ENCODE data around the gene FTCDNL1. TPM values are rescaled to one million over a fixed set of nuclear protein-coding genes. Genes with fewer than 3 reads are reported as not detected.
A peak's percentile ranks its signal among the peaks of the same experiment; 100 is the strongest.

Gene FTCDNL1
- total RNA-seq, 1 donor = 1.5 TPM

DNA sequence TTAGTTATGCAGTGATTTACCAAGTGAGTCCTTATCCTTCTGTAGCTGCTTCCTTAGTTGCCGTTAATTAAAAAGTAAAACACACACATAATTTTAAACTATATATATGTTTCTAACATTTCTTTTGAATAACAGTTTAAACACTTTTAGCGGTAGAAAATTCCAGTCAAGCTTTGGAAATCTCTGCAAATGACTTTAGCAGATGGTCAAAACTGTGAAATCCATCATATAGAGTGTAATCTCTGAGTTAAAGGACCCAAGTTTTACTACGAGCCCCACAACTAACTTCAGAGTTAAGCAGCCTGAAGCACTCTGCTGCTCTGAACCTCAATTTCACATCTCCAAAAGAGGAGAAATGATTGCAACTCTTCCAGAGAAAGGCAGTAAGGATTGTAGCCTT lies 96.2 kb downstream of the FTCDNL1 start:
- DNase-seq (ENCODE audit: low read depth) = no peak
- TF ChIP-seq, protein P1, sequence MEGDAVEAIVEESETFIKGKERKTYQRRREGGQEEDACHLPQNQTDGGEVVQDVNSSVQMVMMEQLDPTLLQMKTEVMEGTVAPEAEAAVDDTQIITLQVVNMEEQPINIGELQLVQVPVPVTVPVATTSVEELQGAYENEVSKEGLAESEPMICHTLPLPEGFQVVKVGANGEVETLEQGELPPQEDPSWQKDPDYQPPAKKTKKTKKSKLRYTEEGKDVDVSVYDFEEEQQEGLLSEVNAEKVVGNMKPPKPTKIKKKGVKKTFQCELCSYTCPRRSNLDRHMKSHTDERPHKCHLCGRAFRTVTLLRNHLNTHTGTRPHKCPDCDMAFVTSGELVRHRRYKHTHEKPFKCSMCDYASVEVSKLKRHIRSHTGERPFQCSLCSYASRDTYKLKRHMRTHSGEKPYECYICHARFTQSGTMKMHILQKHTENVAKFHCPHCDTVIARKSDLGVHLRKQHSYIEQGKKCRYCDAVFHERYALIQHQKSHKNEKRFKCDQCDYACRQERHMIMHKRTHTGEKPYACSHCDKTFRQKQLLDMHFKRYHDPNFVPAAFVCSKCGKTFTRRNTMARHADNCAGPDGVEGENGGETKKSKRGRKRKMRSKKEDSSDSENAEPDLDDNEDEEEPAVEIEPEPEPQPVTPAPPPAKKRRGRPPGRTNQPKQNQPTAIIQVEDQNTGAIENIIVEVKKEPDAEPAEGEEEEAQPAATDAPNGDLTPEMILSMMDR (IDR thresholded peaks at IDR 0.05; ENCODE audit: insufficient read depth, low read length) = no peak
- H3K4me3 ChIP-seq (ENCODE audit: low read depth, low read length) = no peak overlapping the region

DNA sequence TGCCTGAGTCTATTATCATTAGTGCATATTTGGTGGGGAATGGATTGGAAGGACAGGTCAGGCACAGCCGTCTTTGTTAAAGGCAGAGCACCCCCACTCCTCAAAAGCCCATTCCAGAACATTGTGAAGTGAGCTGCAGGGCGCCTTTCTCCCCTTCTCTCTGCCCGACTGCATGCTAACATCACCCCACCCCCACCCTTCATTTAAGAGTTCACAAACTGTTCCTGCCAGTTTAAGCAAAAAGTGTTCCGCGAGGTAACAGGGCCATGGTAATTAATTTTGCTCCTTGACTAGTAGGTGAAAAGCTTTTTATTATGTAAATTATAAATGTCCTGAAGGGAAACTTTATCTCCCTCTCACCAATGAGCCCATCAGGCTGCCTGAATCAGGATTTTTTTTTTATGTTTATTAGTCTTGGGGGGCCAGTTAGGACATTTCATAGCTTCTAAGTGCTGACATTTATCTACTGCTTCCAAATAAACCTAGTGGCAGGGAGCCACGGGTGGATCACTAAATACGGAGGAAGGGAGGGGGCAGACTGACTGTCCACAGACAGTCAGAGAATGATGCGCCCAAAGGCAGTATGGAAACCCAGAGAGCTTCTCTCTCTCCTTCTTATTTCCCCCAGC lies 99.4 kb downstream of the FTCDNL1 start:
- TF ChIP-seq, protein P1 (IDR thresholded peaks at IDR 0.05; ENCODE audit: insufficient read depth, low read length) = no peak
- DNase-seq (ENCODE audit: low read depth) = no peak
- H3K4me3 ChIP-seq (ENCODE audit: low read depth, low read length) = no peak overlapping the region

DNA sequence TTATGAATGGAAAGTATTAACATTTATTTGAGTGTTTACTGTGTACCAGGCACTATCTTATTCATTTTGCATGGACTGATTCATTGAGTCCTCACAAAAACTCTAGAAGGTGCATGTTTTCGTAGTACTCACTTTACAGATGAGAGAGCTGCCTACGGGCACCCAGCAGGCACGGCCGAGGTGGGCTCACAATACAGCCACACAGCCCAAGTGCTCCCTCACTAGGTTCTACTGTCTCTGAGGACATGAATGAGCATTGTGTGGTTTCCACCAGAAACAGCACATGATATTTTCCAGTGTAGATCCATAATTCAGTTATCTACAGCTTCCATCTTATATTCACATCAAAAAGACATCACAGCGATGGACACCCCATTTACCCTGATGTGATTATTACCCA lies 101.4 kb downstream of the FTCDNL1 start:
- no peak for DNase-seq (ENCODE audit: low read depth)
- H3K4me3 ChIP-seq (ENCODE audit: low read depth, low read length) = no peak overlapping the region
- TF ChIP-seq, protein P1 (IDR thresholded peaks at IDR 0.05; ENCODE audit: insufficient read depth, low read length) = no peak

DNA sequence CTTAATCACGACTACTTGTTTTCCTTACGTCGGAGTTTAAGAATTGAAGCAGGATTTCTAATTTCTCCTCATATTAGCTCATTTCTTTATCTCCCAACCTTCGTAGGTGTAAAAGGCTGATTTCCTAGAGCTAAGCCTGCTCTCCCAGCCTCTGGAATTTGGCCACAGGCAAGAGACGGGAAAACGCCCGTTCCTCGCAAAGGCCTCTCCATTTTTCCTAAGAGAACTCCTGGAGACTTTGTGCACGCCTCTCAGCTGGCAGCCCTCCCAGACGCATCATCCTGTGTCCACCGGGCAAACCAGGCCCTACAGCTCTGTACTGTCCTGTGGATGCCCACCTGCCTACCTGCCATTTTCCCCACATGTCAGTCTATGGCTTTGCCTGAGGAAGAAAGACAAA lies 106.3 kb downstream of the FTCDNL1 start:
- no peak overlapping the region for H3K4me3 ChIP-seq (ENCODE audit: low read depth, low read length)
- TF ChIP-seq, protein P1 (IDR thresholded peaks at IDR 0.05; ENCODE audit: insufficient read depth, low read length) = no peak
- DNase-seq (ENCODE audit: low read depth) = peak; percentile 4

DNA sequence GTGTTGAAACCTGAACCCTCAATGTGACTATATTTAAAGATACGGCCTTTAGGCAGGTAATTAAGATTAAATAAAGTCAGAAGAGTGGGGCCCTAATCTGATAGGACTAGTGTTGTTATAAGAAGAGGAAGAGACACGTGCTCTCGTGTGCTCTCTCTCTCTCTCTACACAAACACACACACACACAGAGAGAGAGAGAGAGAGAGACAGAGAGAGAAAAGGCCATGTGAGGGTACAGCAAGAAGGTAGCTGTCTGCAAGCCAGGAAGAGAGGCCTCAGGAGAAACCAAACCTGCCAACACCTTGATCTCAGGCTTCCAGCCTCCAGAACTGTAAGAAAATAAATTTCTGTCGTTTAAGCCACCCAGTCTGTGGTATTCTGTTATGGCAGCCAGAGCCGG lies 106.7 kb downstream of the FTCDNL1 start:
- TF ChIP-seq, protein P1 (IDR thresholded peaks at IDR 0.05; ENCODE audit: insufficient read depth, low read length) = no peak
- DNase-seq (ENCODE audit: low read depth) = no peak
- no peak overlapping the region for H3K4me3 ChIP-seq (ENCODE audit: low read depth, low read length)

DNA sequence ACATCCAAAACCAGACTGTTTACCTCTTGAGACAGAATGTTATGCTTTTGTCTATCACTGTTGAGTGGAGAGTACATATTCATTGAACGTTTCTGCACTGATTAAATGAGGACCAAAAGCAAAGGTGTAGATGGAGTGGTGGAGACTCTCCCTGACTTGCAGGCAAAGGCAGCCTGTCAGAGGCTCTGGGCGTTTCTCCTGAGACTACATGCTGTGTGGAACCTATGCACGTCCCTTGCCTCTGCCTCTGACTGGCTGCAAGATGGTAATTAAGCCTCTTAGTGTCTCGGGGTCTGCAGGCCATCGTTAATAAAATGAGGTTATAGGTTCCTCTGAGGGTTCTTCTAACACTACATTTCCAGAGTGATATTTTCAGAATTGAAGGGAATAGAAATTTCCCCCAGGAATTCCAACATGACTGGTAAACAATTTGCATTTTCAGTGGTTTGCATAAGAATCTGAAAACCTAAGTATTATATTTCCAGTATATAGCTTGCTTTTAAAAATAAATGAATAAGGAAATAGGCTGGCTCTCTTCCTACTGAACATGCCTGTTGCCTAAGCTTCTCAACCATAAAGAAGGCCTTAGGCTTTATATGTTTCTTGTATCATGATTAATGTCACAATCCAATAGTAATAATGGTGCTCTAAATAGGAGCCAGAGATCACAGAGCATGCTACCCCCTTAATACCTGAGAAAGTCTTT lies 107.4 kb downstream of the FTCDNL1 start:
- H3K4me3 ChIP-seq (ENCODE audit: low read depth, low read length) = no peak overlapping the region
- DNase-seq (ENCODE audit: low read depth) = no peak
- TF ChIP-seq, protein P1 (IDR thresholded peaks at IDR 0.05; ENCODE audit: insufficient read depth, low read length) = no peak

All from fibroblast of the aortic adventitia (primary cell).